WTC11 (cell line): ENCODE data around the gene TTC4. TPM values are rescaled to one million over a fixed set of nuclear protein-coding genes. Genes with fewer than 3 reads are reported as not detected.

ENCODE experiments used
- ATAC-seq: fragments of 200-7000 bp; cut with Tn5 transposase; 2 replicates; pipeline ENCODE4 v1.10.0; 2021; ENCODE audit warnings: mild to moderate bottlenecking, moderate library complexity
- CTCF ChIA-PET: fragments of 300-600 bp; sonication (Branson Sonifier 250); formaldehyde crosslinking; loops from one replicate; lab custom pipeline; 2021; ENCODE audit warnings: antibody characterized with exemption; lab: Charles Lee
- POLR2A ChIA-PET: fragments of 350-600 bp; sonication (Branson Sonifier 250); formaldehyde crosslinking; loops from one replicate; lab custom pipeline; 2021; ENCODE audit warnings: antibody characterized with exemption; lab: Charles Lee
- DNase-seq: peaks from one replicate; pipeline ENCODE4 v3.0.0; 2021; ENCODE audit warnings: low spot score
- H3K27ac Mint-ChIP-seq: 2 replicates; pipeline ENCODE4 v1.8.0; 2021; ENCODE audit warnings: mixed read lengths
- H3K27me3 Mint-ChIP-seq: 2 replicates; pipeline ENCODE4 v1.8.0; 2021; ENCODE audit warnings: low read depth, mild to moderate bottlenecking, moderate library complexity, mixed read lengths
- H3K36me3 Mint-ChIP-seq: 2 replicates; pipeline ENCODE4 v1.8.0; 2021; ENCODE audit warnings: mixed read lengths
- H3K4me1 Mint-ChIP-seq: 2 replicates; pipeline ENCODE4 v1.8.0; 2022; ENCODE audit warnings: mixed read lengths
- H3K4me3 Mint-ChIP-seq: 2 replicates; pipeline ENCODE4 v1.8.0; 2021; ENCODE audit warnings: mild to moderate bottlenecking, moderate library complexity, mixed read lengths
- H3K9me3 Mint-ChIP-seq: 2 replicates; pipeline ENCODE4 v1.8.0; 2021; ENCODE audit warnings: mixed read lengths
- AR ChIP-seq: fragments of 250-450 bp; sonication (Bioruptor Pico); IDR thresholded peaks from 2 replicates; pipeline ENCODE4 v1.9.0; 2021; ENCODE audit warnings: mild to moderate bottlenecking
- CREM ChIP-seq: sonication (generic); formaldehyde crosslinking; IDR thresholded peaks from 2 replicates; pipeline ENCODE4 v1.8.1; 2022; ENCODE audit warnings: mild to moderate bottlenecking, missing genetic modification reagents, moderate library complexity
- CTCF ChIP-seq: fragments of 200-600 bp; IDR thresholded peaks from 2 replicates; pipeline ENCODE4 v1.8.0; 2022; ENCODE audit warnings: antibody characterized with exemption
- ETV6 ChIP-seq: sonication (generic); formaldehyde crosslinking; IDR thresholded peaks from 2 replicates; pipeline ENCODE4 v1.8.1; 2022; ENCODE audit warnings: mild to moderate bottlenecking, missing genetic modification reagents
- FOXJ3 ChIP-seq: sonication (generic); formaldehyde crosslinking; IDR thresholded peaks from 2 replicates; pipeline ENCODE4 v1.9.0; 2021; ENCODE audit warnings: missing genetic modification reagents, mild to moderate bottlenecking, borderline replicate concordance
- FOXK1 ChIP-seq: sonication (generic); formaldehyde crosslinking; IDR thresholded peaks from 2 replicates; pipeline ENCODE4 v1.8.0; 2022; ENCODE audit warnings: mild to moderate bottlenecking, moderate library complexity, missing genetic modification reagents
- FOXP4 ChIP-seq: sonication (generic); formaldehyde crosslinking; IDR thresholded peaks from 2 replicates; pipeline ENCODE4 v1.8.0; 2022; ENCODE audit warnings: mild to moderate bottlenecking, missing genetic modification reagents
- GABPB1 ChIP-seq: sonication (generic); formaldehyde crosslinking; IDR thresholded peaks from 2 replicates; pipeline ENCODE4 v1.8.1; 2023; ENCODE audit warnings: mild to moderate bottlenecking, missing genetic modification reagents
- HMGA2 ChIP-seq: fragments of 250-450 bp; sonication (Bioruptor Pico); IDR thresholded peaks from 2 replicates; pipeline ENCODE4 v1.4.0; 2021; ENCODE audit warnings: mild to moderate bottlenecking, moderate library complexity
- IRF2 ChIP-seq: sonication (generic); formaldehyde crosslinking; IDR thresholded peaks from 2 replicates; pipeline ENCODE4 v1.8.0; 2022; ENCODE audit warnings: low read depth, missing genetic modification reagents, borderline replicate concordance
- JAZF1 ChIP-seq: fragments of 250-450 bp; sonication (Bioruptor Pico); IDR thresholded peaks from 2 replicates; pipeline ENCODE4 v1.9.0; 2021; ENCODE audit warnings: moderate library complexity, mild to moderate bottlenecking, inconsistent platforms
- MXD4 ChIP-seq: fragments of 250-450 bp; sonication (Bioruptor Pico); IDR thresholded peaks from 2 replicates; pipeline ENCODE4 v1.8.0; 2021; ENCODE audit warnings: mild to moderate bottlenecking, moderate library complexity, borderline replicate concordance
- NFATC4 ChIP-seq: fragments of 250-450 bp; sonication (Bioruptor Pico); IDR thresholded peaks from 2 replicates; pipeline ENCODE4 v1.9.0; 2021; ENCODE audit warnings: mild to moderate bottlenecking
- NR1H2 ChIP-seq: sonication (generic); formaldehyde crosslinking; IDR thresholded peaks from 2 replicates; pipeline ENCODE4 v1.9.0; 2021; ENCODE audit warnings: mild to moderate bottlenecking, moderate library complexity, missing genetic modification reagents
- PRDM15 ChIP-seq: sonication (generic); formaldehyde crosslinking; IDR thresholded peaks from 2 replicates; pipeline ENCODE4 v1.8.0; 2022; ENCODE audit warnings: missing genetic modification reagents
- RORB ChIP-seq: fragments of 250-450 bp; sonication (Bioruptor Pico); IDR thresholded peaks from 2 replicates; pipeline ENCODE4 v1.9.0; 2021; ENCODE audit warnings: mild to moderate bottlenecking
- SOX15 ChIP-seq: fragments of 250-450 bp; sonication (Bioruptor Pico); IDR thresholded peaks from 2 replicates; pipeline ENCODE4 v1.9.0; 2021; ENCODE audit warnings: mild to moderate bottlenecking
- SP1 ChIP-seq: sonication (generic); formaldehyde crosslinking; conservative IDR thresholded peaks from 2 replicates; pipeline ENCODE4 v1.8.1; 2022; ENCODE audit warnings: missing genetic modification reagents
- TCF7 ChIP-seq: sonication (generic); formaldehyde crosslinking; IDR thresholded peaks from 2 replicates; pipeline ENCODE4 v1.8.0; 2022; ENCODE audit warnings: mild to moderate bottlenecking, low read depth, missing genetic modification reagents, moderate library complexity
- ZNF121 ChIP-seq: sonication (generic); formaldehyde crosslinking; IDR thresholded peaks from 2 replicates; pipeline ENCODE4 v1.8.0; 2023; ENCODE audit warnings: missing genetic modification reagents
- ZNF396 ChIP-seq: fragments of 250-450 bp; sonication (Bioruptor Pico); IDR thresholded peaks from 2 replicates; pipeline ENCODE4 v1.8.0; 2021; ENCODE audit warnings: mild to moderate bottlenecking, moderate library complexity, borderline replicate concordance
- ZNF425 ChIP-seq: fragments of 250-450 bp; sonication (Bioruptor Pico); conservative IDR thresholded peaks from 2 replicates; pipeline ENCODE4 v1.9.0; 2021; ENCODE audit warnings: mild to moderate bottlenecking
- ZSCAN18 ChIP-seq: fragments of 250-450 bp; sonication (Bioruptor Pico); IDR thresholded peaks from 2 replicates; pipeline ENCODE4 v2.1.2; 2022; ENCODE audit warnings: mild to moderate bottlenecking, moderate library complexity
- total RNA-seq: library from RNA; stranded (reverse); gene quantifications from 3 replicates; pipeline ENCODE4 v1.2.3, GENCODE V29; 2021

The TTC4 gene
- total RNA-seq, 1 experiment from 2014 or later = 18.8 TPM

GRCh38 chr1:54715493-54716298 is at the start of gene TTC4 (continued):
- TF ChIP-seq CTCF = no peak
- no peak for TF ChIP-seq SOX15
- TF ChIP-seq PRDM15 = peak; percentile 47; the same call in 1 of the 2 replicates
- peak; percentile 100 for TF ChIP-seq SP1 (CRISPR knock-in tag)
- peak; percentile 87; the same call in 1 of the 2 replicates for TF ChIP-seq FOXP4 (CRISPR knock-in tag)
- TF ChIP-seq GABPB1 (CRISPR knock-in tag) = peak; percentile 82
- TF ChIP-seq CREM (CRISPR knock-in tag) = no peak
- TF ChIP-seq ETV6 (CRISPR knock-in tag) = peak; percentile 85
- TF ChIP-seq ZNF425 (CRISPR knock-in tag) = no peak

- Mint-ChIP-seq H3K4me1 (no peaks in the 10 kb centered on the region), H3K27me3 (no peaks in the 10 kb centered on the region; the same call in 1 of the 2 replicates), H3K36me3 (no peaks in the 10 kb centered on the region), H3K27ac (no peak overlapping the region), H3K4me3 (no peak overlapping the region), H3K9me3 (no peaks in the 10 kb centered on the region)
- ATAC-seq (no peak), DNase-seq (no peak)
- CTCF ChIA-PET = no interaction called here
- POLR2A ChIA-PET = no interaction called here
- TF ChIP-seq HMGA2 (CRISPR knock-in tag) (no peak), FOXJ3 (CRISPR knock-in tag) (no peak), NFATC4 (CRISPR knock-in tag) (no peak), NR1H2 (CRISPR knock-in tag) (no peak), IRF2 (no peak), RORB (CRISPR knock-in tag) (no peak), CREM (CRISPR knock-in tag) (no peak), FOXK1 (CRISPR knock-in tag) (no peak), JAZF1 (CRISPR knock-in tag) (no peak), TCF7 (CRISPR knock-in tag) (no peak), ZNF396 (CRISPR knock-in tag) (no peak), ZNF121 (CRISPR knock-in tag) (no peak), AR (CRISPR knock-in tag) (no peak), MXD4 (CRISPR knock-in tag) (no peak), ZSCAN18 (CRISPR knock-in tag) (no peak)
Measured at GRCh38 chr1:54666333-54666732, 49.3 kb upstream of the TTC4 start.
